Natural killer cell treated with Interleukin-12 subunit alpha and Interleukin-12 subunit beta and Interleukin-15 and Interleukin-18, amount 100 ng/mL, for 72 hours (primary cell): ENCODE data around the gene GAN. TPM values are rescaled to one million over a fixed set of nuclear protein-coding genes. Genes with fewer than 3 reads are reported as not detected.
A peak's percentile ranks its signal among the peaks of the same experiment; 100 is the strongest.

ENCODE experiments used
- ATAC-seq, 2 donors: fragments of 150-1000 bp; cut with Tn5 transposase in 1 of 2; sonication (Bioruptor Pico), chemical (Tn5 transposase) in 1 of 2; 2 replicates each; pipeline ENCODE4 v1.10.0; 2021
- DNase-seq: peaks from one replicate; pipeline ENCODE4 v3.0.0; 2022; ENCODE audit warnings: low spot score
- H3K27ac Mint-ChIP-seq, 2 donors: 1 replicate in 1 of 2; 2 replicates in 1 of 2; pipeline ENCODE4 v1.8.0; 2022; ENCODE audit warnings: mixed read lengths in 2 of 2, mild to moderate bottlenecking in 1 of 2, moderate library complexity in 1 of 2
- H3K27me3 Mint-ChIP-seq, 2 donors: 1 replicate in 1 of 2; 2 replicates in 1 of 2; pipeline ENCODE4 v1.8.0; 2022; ENCODE audit warnings: mixed read lengths in 2 of 2
- H3K36me3 Mint-ChIP-seq: one replicate; pipeline ENCODE4 v1.8.0; 2022; ENCODE audit warnings: mixed read lengths
- H3K4me1 Mint-ChIP-seq, 2 donors: 1 replicate in 1 of 2; 2 replicates in 1 of 2; pipeline ENCODE4 v1.8.0; 2022; ENCODE audit warnings: low read depth in 2 of 2, mixed read lengths in 2 of 2, mild to moderate bottlenecking in 1 of 2
- H3K4me3 Mint-ChIP-seq: one replicate; pipeline ENCODE4 v1.8.0; 2022; ENCODE audit warnings: mixed read lengths
- H3K9me3 Mint-ChIP-seq: 2 replicates; pipeline ENCODE4 v1.8.0; 2022; ENCODE audit warnings: mixed read lengths
- total RNA-seq, 2 donors: library from RNA; stranded (reverse); gene quantifications; one replicate each; pipeline ENCODE4 v1.2.3, GENCODE V29; 2022

Gene GAN
- total RNA-seq, 2 donors from 2014 or later, result 11.0 to 15.8 TPM

DNA sequence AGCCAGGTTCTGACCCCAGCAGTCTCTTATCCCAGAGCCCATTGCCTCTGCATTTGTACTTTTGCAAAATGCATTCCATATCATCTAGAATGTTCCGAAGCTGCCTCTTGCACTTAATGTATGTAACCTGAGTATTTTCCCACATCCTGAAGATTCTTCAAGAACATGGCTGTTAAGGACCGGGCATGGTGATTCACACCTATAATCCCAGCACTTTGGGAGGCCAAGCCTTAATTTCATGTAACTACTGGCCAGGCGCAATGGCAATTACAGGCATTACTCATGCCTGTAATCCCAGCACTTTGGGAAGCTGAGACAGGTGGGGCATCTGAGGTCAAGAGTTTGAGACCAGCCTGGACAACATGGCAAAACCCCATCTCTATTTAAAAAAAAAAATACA is 31.7 kb upstream of the GAN start:
- Mint-ChIP-seq H3K36me3 (no peaks in the 10 kb centered on the region), H3K4me1 (no peaks in the 10 kb centered on the region)
- ATAC-seq, result no peak

GRCh38 chr16:81284995-81285600 is 29.7 kb upstream of the GAN start:
- no peaks in the 10 kb centered on the region for H3K36me3 Mint-ChIP-seq
- no peak overlapping the region for H3K27ac Mint-ChIP-seq
- ATAC-seq (no peak), DNase-seq (no peak)
- peaks cover 4 to 9% of the 10 kb centered on the region in 2 donors for H3K27me3 Mint-ChIP-seq
- no peaks in the 10 kb centered on the region for H3K4me1 Mint-ChIP-seq
- no peak overlapping the region for H3K4me3 Mint-ChIP-seq
- no peaks in the 10 kb centered on the region for H3K9me3 Mint-ChIP-seq

More for the DNA sequence above, 31.7 kb upstream of the GAN start:
- Mint-ChIP-seq H3K27ac (no peak overlapping the region), H3K4me3 (no peak overlapping the region), H3K9me3 (no peaks in the 10 kb centered on the region), H3K27me3 (peaks cover 4 to 9% of the 10 kb centered on the region in 2 donors)
- no peak for DNase-seq

GRCh38 chr16:81286190-81286589 is 28.6 kb upstream of the GAN start:
- no peaks in the 10 kb centered on the region for H3K9me3 Mint-ChIP-seq
- DNase-seq, result no peak
- no peak for ATAC-seq
- H3K36me3 Mint-ChIP-seq, result no peaks in the 10 kb centered on the region
- no peak overlapping the region for H3K4me3 Mint-ChIP-seq
- peaks cover 2 to 5% of the 10 kb centered on the region in 2 donors for H3K27me3 Mint-ChIP-seq
- no peaks in the 10 kb centered on the region for H3K4me1 Mint-ChIP-seq
- H3K27ac Mint-ChIP-seq, result no peak overlapping the region

DNA sequence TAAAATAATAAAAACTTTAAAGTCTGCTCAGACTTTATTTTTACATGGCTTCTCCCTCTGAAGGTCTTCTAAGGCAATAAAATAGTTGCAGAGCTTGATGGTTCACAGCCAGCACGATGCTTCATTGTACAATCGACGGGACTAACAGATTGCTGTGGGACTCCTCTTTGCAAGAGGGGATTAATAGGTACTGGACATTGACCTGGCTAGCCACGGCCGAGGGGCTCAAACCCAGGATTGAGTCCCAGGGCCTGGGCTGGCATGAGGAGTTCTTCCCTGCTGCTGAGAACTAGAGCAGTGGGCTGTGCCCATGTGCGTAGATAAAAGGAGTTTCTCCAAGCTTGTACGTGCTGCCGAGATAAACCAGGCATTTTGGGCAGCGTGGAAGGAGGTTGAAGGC is 23.6 kb upstream of the GAN start:
- Mint-ChIP-seq H3K27me3 (peaks cover 12 to 14% of the 10 kb centered on the region in 2 donors), H3K36me3 (no peaks in the 10 kb centered on the region), H3K4me1 (no peaks in the 10 kb centered on the region), H3K4me3 (no peak overlapping the region), H3K27ac (no peak overlapping the region), H3K9me3 (no peaks in the 10 kb centered on the region)
- ATAC-seq (no peak), DNase-seq (no peak)

DNA sequence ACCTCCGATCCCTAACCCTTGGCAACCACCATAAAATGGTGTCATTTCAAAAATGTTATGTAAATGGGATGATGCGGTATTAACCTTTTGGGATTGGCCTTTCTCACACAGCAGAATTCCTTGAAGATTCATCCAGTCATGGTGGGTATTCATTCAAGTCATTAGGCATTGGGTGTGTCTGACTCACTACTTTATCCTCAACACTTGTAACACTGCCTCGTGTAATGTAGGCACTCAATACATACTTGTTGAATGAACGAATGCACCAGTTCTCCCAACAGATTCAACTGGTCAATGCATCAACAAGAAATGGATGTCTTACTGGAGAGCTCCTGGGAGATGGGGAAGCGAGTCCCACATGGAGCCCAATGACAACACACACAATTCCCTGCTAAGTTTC is 21.8 kb upstream of the GAN start:
- H3K27ac Mint-ChIP-seq, result no peak overlapping the region
- no peak for ATAC-seq
- no peaks in the 10 kb centered on the region for H3K4me1 Mint-ChIP-seq

GRCh38 chr16:81293909-81294802 is 20.6 kb upstream of the GAN start:
- Mint-ChIP-seq H3K36me3 (no peaks in the 10 kb centered on the region), H3K27ac (no peak overlapping the region), H3K4me1 (no peaks in the 10 kb centered on the region), H3K27me3 (peaks cover 12 to 18% of the 10 kb centered on the region in 2 donors), H3K9me3 (no peaks in the 10 kb centered on the region), H3K4me3 (no peak overlapping the region)
- DNase-seq (no peak), ATAC-seq (no peak)

More for the DNA sequence above, 21.8 kb upstream of the GAN start:
- Mint-ChIP-seq H3K36me3 (no peaks in the 10 kb centered on the region), H3K9me3 (no peaks in the 10 kb centered on the region), H3K4me3 (no peak overlapping the region), H3K27me3 (peaks cover 12 to 18% of the 10 kb centered on the region in 2 donors)
- DNase-seq, result no peak

DNA sequence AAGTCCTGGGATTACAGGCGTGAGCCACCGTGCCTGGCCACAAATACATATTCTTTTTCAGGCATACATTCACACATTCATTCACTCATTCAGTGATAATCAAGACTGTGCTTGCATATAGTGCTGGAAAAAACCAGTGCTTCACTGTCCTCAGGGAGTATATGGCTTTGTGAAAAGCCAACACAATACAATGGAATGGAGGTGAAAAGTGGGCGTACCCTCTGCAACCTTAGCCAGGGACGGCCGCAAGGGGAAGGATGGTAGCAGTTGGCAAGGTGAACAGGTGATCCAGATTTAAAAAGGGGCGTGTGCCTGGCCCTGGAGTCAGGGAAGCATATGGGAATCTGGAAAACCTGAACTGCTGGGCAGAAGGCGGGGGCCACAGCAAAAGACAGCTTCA is 18.1 kb upstream of the GAN start:
- no peak for ATAC-seq
- Mint-ChIP-seq H3K9me3 (no peaks in the 10 kb centered on the region), H3K4me1 (no peaks in the 10 kb centered on the region)

DNA sequence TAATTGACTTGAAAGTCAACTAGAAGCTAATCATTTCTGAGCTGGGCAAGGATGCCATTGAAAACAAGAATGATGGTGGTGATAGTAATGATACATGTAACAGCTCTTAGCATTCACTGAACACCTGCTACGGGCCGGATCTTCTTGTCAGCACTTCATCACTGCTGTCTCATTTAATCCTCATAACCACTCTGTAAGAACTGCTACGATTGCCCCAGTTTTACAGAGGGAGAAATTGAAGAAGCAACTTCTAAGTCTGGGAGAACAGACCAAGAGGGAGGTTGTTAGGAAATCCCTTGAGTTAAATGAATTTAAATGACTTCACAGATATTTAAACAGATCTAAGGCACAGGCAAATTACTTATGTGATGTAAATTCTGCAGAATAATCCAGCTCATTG is 7.0 kb upstream of the GAN start:
- no peaks in the 10 kb centered on the region for H3K9me3 Mint-ChIP-seq
- no peak for DNase-seq

More for the DNA sequence above, 18.1 kb upstream of the GAN start:
- DNase-seq, result no peak
- Mint-ChIP-seq H3K27me3 (peaks cover 12 to 18% of the 10 kb centered on the region in 2 donors), H3K4me3 (no peak overlapping the region), H3K27ac (no peak overlapping the region), H3K36me3 (no peaks in the 10 kb centered on the region)

GRCh38 chr16:81310045-81310644 is 4.6 kb upstream of the GAN start:
- DNase-seq, result no peak
- no peak for ATAC-seq
- Mint-ChIP-seq H3K27me3 (no peaks in the 10 kb centered on the region), H3K27ac (no peak overlapping the region), H3K9me3 (no peaks in the 10 kb centered on the region), H3K36me3 (no peaks in the 10 kb centered on the region), H3K4me3 (no peak overlapping the region), H3K4me1 (peaks cover 16 to 25% of the 10 kb centered on the region in 2 donors)

More for the DNA sequence above, 7.0 kb upstream of the GAN start:
- Mint-ChIP-seq H3K27me3 (no peaks in the 10 kb centered on the region), H3K4me1 (peaks cover 0 to 11% of the 10 kb centered on the region in 2 donors), H3K27ac (no peak overlapping the region), H3K36me3 (no peaks in the 10 kb centered on the region), H3K4me3 (no peak overlapping the region)
- ATAC-seq, result no peak

DNA sequence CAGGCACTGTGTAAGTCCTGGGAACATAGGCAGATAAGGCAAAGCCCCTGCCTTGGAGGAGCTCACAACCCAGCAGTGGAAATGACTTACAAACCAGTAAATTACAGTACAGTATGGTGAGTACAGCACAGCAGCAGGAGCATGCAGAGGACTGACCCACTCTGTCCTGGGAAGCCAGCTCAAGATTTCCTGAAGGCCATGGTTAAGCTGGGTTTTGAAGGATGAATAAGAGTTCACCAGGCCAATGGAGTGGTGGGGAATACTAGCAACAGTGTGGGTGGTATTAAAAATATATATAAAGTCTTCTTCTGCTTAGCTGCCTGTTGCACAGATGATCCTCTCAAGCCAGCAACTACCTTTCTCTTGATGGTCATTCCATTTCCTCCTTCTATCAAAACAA is 3.0 kb upstream of the GAN start:
- no peak overlapping the region for H3K4me3 Mint-ChIP-seq
- no peak overlapping the region for H3K27ac Mint-ChIP-seq

GRCh38 chr16:81313701-81314602 is 810 bp upstream of the GAN start:
- no peak for ATAC-seq
- Mint-ChIP-seq H3K4me1 (peaks cover 22 to 31% of the 10 kb centered on the region in 2 donors), H3K36me3 (no peaks in the 10 kb centered on the region), H3K27ac (peak overlapping the region; percentile 71 to 91), H3K4me3 (peak overlapping the region; percentile 96), H3K9me3 (no peaks in the 10 kb centered on the region), H3K27me3 (no peaks in the 10 kb centered on the region)
- DNase-seq, result no peak

More for the DNA sequence above, 3.0 kb upstream of the GAN start:
- ATAC-seq (no peak), DNase-seq (no peak)
- Mint-ChIP-seq H3K36me3 (no peaks in the 10 kb centered on the region), H3K27me3 (no peaks in the 10 kb centered on the region), H3K4me1 (peaks cover 22 to 31% of the 10 kb centered on the region in 2 donors), H3K9me3 (no peaks in the 10 kb centered on the region)

DNA sequence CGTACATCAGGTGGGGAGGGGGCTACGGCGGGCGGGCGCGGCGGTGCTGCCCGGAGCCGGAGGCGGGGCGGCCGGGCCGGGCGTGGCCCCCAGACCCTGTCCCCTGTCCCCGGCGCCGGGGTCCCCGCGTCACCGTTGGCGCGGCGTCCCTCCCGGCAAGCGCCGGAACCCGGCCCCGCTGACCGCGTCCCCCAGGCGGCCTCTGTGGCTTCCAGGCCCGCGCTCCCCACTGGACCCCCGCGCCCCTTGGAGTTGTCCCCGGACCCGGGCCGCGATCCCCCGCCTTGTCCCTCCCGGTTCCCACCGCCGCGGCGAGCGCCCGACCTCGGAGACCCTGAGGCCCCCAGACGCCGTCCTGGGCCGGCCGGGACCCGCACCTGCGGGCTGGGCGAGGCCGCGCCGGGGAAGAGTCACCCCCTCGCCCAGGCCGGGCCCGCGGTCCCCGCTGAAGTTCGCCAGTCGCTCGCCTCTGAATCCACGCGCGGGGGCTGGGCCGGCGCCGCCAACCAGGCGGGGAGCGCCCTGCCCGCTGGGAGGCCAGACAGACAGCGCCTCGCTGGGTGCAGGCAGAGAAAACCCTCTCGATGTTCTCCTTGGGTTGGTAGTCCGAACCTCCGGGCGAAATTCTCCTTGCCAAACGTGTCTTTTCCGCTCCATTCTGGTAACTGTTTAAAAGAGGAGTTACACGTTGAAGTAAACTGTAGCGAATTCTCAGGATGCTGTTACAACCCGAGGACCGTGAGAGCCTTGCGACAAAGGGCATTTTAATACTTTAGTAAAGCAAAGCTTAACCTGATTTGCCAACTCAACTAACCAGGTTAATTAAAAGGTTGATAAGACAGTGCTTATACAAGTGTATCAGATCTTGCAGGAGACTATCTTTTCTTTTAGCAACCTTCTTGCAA is 761 bp downstream of the GAN start:
- Mint-ChIP-seq H3K36me3 (no peaks in the 10 kb centered on the region), H3K27me3 (no peaks in the 10 kb centered on the region), H3K4me3 (peak overlapping the region; percentile 96), H3K4me1 (peaks cover 22 to 33% of the 10 kb centered on the region in 2 donors), H3K27ac (peak overlapping the region in 1 of 2 donors; percentile 86), H3K9me3 (no peaks in the 10 kb centered on the region)
- ATAC-seq (peak; percentile 44 to 58), DNase-seq (peak; percentile 68)
